Stimulated activated CD4-positive, alpha-beta T cell treated with anti-CD3 and anti-CD28 coated beads, Interleukin-4, amount 100 ng/mL, for 48 hours (primary cell): Measurements from ENCODE around the gene IFT57.

Experiments
- DNase-seq, 2 donors: peaks; one replicate each; pipeline ENCODE4 v3.0.0-alpha.2; 2020; ENCODE audit warnings: low read depth in 2 of 2

Gene IFT57

DNA sequence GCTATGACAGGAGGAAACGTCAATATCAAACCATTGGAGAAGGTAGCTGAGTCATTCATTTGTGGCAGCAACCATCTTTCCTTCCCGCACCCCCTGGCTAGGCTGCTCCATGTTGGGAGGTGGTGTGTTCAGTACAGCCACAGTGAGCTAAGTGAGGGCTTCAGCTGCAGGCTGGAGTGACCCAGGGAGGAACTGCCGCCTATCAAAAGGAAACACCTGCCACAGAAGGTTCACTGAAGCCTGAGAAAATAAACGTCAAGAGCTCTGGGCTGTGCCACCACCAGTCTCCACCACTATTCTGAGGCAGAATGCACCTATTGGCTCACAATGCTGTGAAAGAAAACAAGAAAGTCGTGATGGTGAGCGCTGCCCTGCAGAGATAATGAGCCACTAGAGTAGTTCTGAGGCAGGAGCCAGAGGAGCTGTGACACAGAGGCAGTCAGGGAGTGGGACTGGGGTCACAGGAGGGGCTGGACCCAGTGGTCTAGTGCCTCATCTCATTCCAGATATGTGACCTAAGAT, 96.6 kb downstream of the IFT57 start:
- peak; percentile 37 to 43 for DNase-seq

DNA sequence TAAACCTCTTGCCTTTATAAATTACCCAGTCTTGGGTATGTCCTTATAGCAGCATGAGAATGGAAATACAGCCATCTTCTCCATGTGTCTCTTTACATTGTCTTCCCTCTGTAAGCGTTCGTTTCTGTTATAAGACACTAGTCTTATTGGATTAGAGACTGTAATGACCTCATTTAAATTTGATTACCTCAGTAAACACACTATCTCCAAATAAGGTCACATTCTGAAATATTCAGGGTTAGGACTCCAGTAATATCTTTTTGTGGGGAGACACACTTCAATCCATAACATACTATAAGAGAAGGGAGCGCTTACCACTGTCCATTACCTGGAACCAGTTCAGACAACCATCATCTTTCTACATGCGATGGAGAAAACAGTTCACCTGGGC, 97.1 kb downstream of the IFT57 start:
- DNase-seq: no peak

DNA sequence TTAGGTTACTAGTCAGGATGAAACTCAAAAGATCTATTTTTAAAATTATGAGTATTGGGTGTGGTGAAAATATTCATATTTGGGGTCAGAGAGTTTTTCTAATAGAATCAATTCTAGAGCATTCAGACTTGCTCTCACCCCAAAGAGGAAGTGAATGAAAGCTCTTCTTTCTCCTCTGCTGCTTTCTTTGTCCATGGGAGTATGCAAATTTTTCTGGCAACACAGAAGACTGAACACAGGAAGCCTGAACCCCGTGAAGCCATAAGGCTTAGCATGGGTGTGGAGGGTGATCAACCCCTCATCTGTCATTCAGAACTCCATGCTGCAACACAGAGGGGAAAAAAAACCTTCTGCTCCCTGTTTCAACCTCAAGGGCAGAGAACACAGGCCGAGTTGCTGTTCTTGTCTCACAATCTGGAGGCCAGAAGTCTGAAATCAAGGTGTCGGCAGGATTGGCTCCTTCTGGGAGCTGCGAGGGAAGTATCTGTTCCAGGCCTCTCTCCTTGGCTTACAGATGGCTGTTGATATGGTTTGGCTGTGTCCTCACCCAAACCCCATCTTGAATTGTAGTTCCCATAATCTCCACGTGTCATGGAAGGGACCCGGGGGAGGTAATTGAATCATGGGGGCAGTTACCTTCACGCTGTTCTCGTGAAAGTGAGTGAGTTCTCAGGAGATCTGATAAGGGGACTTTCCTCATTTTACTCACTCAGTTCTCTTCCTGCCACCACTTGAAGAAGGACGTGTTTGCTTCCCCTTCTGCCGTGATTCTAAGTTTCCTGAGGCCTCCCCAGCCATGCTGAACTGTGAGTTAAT, 97.7 kb downstream of the IFT57 start:
- peak; percentile 38 to 64 for DNase-seq

DNA sequence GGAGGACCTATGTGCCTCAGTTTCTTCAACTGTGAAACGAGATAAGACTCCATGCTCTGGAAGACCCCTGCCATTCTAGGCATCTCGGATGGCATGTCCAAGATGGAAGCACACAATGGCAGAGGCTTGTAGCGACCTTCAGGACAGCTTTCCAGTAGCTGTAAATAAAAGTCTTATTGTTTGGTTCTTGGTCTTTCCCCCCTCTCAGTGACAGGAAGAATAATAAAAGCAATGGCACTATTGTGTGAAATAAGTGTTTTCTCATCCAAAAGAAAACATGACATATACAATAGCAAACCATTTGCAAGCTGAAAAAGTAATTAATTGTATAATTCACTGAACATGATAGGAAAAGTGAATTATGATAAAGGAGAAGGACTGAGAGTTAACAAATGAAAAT, 98.9 kb downstream of the IFT57 start:
- no peak for DNase-seq

DNA sequence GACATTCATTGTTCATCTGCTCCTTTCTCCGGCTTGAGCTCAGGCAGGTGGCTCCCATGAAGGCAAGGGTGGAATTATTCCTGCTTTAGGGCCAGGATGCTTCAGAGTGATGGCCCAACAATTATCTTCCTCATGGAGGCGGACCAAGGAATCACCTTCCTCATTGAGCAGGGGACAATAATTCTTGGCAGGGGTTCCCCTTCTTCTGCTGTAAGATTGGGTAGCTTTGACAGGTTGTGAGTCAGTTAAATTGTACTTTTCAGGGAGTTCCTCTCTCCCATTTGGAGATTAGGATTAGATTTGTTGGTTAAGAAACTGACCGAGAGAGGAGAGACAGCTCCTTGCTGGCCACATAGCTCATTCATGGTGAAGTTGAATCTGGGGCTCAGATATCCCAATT, 99.9 kb downstream of the IFT57 start:
- DNase-seq: no peak

DNA sequence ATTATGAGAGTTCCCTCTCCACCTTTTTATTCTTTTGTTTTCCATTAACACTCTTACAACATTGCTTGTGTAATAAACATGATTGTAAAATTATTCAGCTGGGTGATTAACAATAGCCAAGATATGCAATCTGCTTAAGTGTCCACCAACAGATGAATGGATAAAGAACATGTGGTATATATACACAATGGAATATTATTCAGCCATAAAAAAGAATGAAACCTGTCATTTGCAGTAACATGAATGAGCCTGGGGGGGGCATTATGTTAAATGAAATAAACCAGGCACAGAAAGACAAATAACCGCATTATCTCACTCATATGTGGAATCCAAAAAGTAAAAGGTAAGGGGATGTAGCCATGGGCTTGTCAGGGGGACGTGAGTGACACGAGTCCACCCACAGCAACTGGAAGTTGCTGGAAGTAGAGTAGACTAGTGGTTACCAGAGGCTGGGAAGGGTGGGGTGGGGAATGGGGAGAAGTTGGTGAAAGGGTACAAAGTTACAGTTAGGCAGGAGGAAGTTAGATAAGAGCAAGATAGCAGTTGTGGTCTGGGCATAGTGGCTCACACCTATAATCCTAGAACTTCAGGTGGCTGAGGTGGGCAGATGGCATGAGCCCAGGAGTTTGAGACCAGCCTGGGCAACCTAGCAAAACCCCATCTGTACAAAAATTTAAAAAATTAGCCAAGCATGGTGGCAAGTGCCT, 102.7 kb downstream of the IFT57 start:
- DNase-seq: no peak

DNA sequence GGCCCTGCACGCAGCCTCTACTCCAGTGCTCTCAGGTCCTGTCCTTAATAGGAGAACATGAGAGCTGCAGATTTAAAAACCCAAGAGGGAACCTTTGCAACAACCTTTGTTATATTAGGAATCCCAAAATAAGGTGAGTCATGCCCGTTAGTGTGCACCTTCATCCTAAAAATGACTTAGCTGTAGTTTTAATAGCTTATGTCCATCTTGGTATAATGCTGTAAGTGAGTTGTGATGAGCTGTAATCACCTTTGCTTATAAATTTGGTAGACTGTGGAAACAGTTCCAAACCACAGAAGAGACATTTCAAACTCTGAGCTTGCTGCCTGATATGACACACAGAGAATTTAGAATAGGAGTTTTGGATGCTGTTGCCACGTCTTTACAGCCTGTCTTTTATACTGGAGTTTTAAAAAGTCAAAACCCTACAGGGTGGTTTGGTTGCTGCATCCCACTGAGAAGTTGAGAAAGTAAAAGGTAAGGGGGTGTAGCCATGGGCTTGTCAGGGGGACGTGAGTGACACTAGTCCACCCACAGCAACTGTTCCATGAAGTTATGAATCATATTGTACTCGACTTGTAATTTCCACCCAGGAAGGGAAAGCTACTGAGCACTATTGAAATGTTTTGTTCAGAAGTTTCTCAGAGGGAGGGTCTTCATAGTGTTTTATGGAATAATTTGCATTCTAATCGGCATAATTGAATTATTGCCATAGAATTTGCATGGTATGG, 104.0 kb downstream of the IFT57 start:
- DNase-seq: no peak

DNA sequence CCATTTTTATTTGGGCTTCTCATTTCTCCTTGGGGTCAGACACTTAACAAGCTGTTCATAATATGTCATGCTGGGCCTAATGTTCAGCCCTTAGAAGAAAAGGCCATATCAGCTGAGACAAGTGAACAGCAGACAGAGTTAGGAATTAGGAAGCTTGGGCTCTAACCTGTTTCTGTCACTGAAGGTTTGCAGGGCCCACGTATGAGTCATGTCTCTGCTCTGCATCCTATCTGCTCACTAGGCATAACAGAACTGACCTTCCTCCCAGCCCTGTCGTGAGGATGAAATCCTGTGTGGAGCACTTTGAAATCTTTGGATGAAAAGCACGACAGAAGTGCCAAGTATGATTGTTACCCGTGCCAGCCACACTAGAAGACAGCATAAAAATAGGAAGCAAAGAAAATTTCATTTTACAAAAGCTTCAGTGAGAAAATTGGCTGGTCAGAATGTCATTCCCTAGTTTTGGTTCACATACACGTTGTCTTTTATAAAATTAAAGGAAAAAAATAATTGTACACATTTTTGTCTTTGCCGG, 104.9 kb downstream of the IFT57 start:
- no peak for DNase-seq

DNA sequence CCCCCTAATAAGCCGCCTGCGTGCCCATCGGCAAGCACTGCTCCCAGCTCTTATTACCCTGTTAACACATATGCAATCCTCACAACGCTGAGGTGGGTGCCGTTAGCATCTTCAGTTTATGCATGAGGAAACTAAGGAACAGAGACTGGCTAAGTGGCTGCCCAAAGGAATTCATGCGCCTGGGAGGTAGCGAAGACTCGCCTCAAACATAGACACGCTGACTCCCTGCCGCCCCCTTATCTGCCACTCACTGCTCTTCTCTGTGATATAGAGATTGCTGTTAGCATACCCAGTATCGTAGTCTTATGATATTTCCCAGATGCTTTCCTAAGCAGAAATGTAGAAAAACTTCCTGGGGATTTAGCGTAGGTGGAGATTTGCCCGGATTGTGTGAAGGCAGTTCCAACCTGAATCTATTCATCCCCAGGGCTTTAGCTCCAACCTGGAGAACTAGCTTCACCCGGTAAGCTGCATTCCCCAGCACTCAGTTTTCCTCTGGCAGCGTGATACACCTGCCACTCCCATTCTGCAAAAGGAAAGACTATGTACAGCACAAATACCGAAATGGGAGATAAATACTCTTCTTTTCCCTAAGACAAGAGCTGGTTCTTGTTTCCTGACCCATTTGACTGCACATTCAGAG, 107.7 kb downstream of the IFT57 start:
- DNase-seq: no peak

DNA sequence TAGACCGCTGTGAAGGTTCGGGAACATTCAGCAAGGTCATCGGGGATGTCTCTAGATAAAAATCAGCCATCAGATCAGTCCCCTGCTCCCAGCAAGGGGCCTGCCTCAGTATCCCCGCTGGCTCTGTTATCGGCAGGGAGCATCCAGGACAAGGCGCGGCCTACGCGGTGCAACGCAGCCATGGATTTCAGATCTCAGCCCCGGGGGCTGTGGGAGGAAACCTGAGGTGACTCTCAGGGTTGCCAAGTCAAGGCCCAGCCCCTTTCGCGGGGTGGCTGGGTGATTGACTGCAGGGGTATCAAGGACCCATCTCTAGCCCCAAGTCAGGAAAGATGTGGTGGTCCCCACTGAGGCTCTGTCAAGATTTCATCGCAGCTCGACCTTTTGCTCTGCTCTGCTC, 108.2 kb downstream of the IFT57 start:
- no peak for DNase-seq

DNA sequence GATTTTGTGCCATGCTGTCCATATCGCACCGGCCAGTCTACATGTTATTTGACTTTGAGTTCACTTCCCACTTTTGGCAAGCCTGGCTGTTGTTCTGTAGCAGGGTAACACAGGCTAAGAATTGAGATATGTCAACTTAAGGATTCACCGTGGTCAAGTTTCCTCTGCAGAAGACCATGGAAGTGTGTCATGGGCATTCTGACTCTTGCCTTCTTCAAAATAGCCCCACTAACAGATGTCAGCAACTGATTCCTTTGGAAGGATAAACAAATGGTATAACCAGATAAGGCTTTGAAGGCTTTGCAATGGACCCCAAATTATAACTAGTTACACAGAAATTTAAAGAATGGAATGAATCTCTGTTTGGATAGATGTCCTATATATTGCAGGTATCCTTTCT, 111.3 kb downstream of the IFT57 start:
- DNase-seq: no peak
